ENCODE results near the gene NRG3.

DNA sequence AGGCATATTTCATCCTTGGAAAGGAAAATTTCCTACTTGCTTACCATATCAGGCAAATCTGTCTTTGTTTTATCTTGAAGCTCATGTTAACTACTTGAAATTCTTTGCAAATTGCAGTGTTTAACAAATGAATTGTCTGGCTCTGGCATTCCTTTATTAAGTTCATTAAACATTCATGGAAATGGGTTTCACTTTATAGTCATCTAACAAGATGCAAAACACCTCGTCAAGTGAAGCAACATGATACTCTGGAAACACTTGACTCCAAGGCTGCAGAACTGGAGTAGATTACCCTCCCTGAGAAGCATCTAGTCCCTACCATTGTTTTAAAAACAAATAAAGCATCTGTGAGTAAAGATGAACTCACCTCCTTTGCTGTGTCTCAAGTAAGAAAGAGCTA lies 1086.9 kb downstream of the NRG3 start:
- TF ChIP-seq USF2 (IDR thresholded peaks at IDR 0.05; ENCODE audit: low read depth, low read length), result no peak
- no peak for TF ChIP-seq CHD1 (IDR thresholded peaks at IDR 0.05; ENCODE audit: low read depth, low read length)
- TF ChIP-seq RCOR1 (IDR thresholded peaks at IDR 0.05; ENCODE audit: insufficient replicate concordance, low read length), result no peak
- no peak for TF ChIP-seq CTCF (conservative IDR thresholded peaks at IDR 0.05; ENCODE audit: low read depth, low read length)
- no peak for TF ChIP-seq MAFK (IDR thresholded peaks at IDR 0.05; ENCODE audit: low read depth, low read length)
- TF ChIP-seq POLR2A (IDR thresholded peaks at IDR 0.05; ENCODE audit: low read depth, low read length), result no peak
- TF ChIP-seq BHLHE40 (IDR thresholded peaks at IDR 0.05; ENCODE audit: low read depth, low read length), result no peak
- no peak for TF ChIP-seq MXI1 (IDR thresholded peaks at IDR 0.05; ENCODE audit: borderline replicate concordance, low read depth, low read length)
- TF ChIP-seq RAD21 (IDR thresholded peaks at IDR 0.05; ENCODE audit: low read length), result no peak
- no peak for TF ChIP-seq SMC3 (IDR thresholded peaks at IDR 0.05; ENCODE audit: low read depth, low read length)
- TF ChIP-seq RFX5 (IDR thresholded peaks at IDR 0.05; ENCODE audit: low read depth, low read length), result no peak
- no peak for TF ChIP-seq NFE2L2 (IDR thresholded peaks at IDR 0.05; ENCODE audit: low read depth, low read length)
- no peak for TF ChIP-seq FOS (IDR thresholded peaks at IDR 0.05; ENCODE audit: low read depth, low read length)

Measured in IMR-90 (cell line).